ENCODE data around the gene ZP1. TPM values are rescaled to one million over a fixed set of nuclear protein-coding genes. Genes with fewer than 3 reads are reported as not detected.

Gene ZP1
- total and polyA plus RNA-seq, 2 of the 4 experiments (the other 2 are of a cell fraction), result 0.18 to 1.6 TPM

- Histone ChIP-seq H3K23ac (ENCODE audit: low read depth, low read length) (no peak overlapping the region), H3K18ac (ENCODE audit: low read depth, low read length) (no peak overlapping the region), H4K5ac (ENCODE audit: low read depth, low read length) (no peak overlapping the region), H3K36me3 (ENCODE audit: control insufficient read depth, insufficient read depth, low read length) (peaks cover 34% of the 10 kb centered on the region), H3K14ac (replicated peaks; ENCODE audit: low read depth, low read length) (no peak overlapping the region), H2BK20ac (ENCODE audit: low read depth, low read length) (no peak overlapping the region), H3K79me1 (ENCODE audit: low read depth in 1 of 2, low read length in 2 of 2) (peaks cover 19 to 43% of the 10 kb centered on the region in 2 experiments), H3K27me3 (ENCODE audit: control insufficient read depth, insufficient read depth, low read length) (no peaks in the 10 kb centered on the region), H2BK5ac (ENCODE audit: low read depth, low read length, poor library complexity, severe bottlenecking) (no peak overlapping the region), H4K20me1 (ENCODE audit: insufficient read depth, low read length) (0 out of 2 replicates have a peak, but pooled peaks cover 12% of the 10 kb centered on the region), H4K8ac (ENCODE audit: low read depth in 2 of 2, low read length in 2 of 2) (no peak overlapping the region), H3K9me1 (ENCODE audit: insufficient read depth, low read length) (0 out of 2 replicates have a peak, but pooled peaks cover 3% of the 10 kb centered on the region), H2BK120ac (ENCODE audit: low read depth, low read length) (no peak overlapping the region), H2AK9ac (replicated peaks; ENCODE audit: low read depth, low read length, poor library complexity) (no peak overlapping the region), H3K4ac (ENCODE audit: low read depth, low read length) (no peak overlapping the region), H3K27ac (ENCODE audit: insufficient read depth, low read length) (no peak overlapping the region), H3K9me3 (ENCODE audit: control insufficient read depth, insufficient read depth, low read length) (no peaks in the 10 kb centered on the region), H3K4me2 (ENCODE audit: low read depth, low read length) (no peak overlapping the region), H4K91ac (ENCODE audit: insufficient read depth, low read depth, low read length) (no peak overlapping the region), H2AK5ac (ENCODE audit: low read depth, low read length) (no peak overlapping the region), H2AFZ (replicated peaks; ENCODE audit: low read length, poor library complexity) (no peak overlapping the region), H3K9ac (ENCODE audit: low read depth, low read length) (no peak overlapping the region), H3K56ac (ENCODE audit: extremely low read depth, insufficient read depth, low read length) (no peak overlapping the region), H3K4me1 (ENCODE audit: control insufficient read depth, insufficient read depth, low read length) (peaks cover 14% of the 10 kb centered on the region), H3K4me3 (ENCODE audit: insufficient read depth, low read depth, low read length) (no peak overlapping the region), H2BK15ac (ENCODE audit: low read depth, low read length) (no peak overlapping the region)
- no TSS peak for BruUV-seq (replicated peaks)
- ChIA-PET CTCF (no interaction called here), POLR2A (ENCODE audit: unreplicated experiment) (no interaction called here)
- in situ Hi-C loops (cut with MboI; ENCODE audit: low sequenced_read_pairs) (no loop called here), dilution Hi-C loops (cut with HindIII; ENCODE audit: low sequenced_read_pairs, unreplicated experiment) (no loop called here), intact Hi-C loops (cut with micrococcal nuclease) (no loop called here)
- ATAC-seq (ENCODE audit: low read depth) (no peak), DNase-seq (no peak)
- TF ChIP-seq POLR2A (IDR thresholded peaks at IDR 0.05; ENCODE audit: low read depth, low read length), result no peak
- TF ChIP-seq CTCF (conservative IDR thresholded peaks at IDR 0.05; ENCODE audit: low read depth, low read length), result no peak
- TF ChIP-seq FOS (IDR thresholded peaks at IDR 0.05; ENCODE audit: low read depth, low read length), result no peak
- no peak for TF ChIP-seq CHD1 (IDR thresholded peaks at IDR 0.05; ENCODE audit: low read depth, low read length)
- no peak for TF ChIP-seq NFE2L2 (IDR thresholded peaks at IDR 0.05; ENCODE audit: low read depth, low read length)
- TF ChIP-seq BHLHE40 (IDR thresholded peaks at IDR 0.05; ENCODE audit: low read depth, low read length), result no peak
- TF ChIP-seq RFX5 (IDR thresholded peaks at IDR 0.05; ENCODE audit: low read depth, low read length), result no peak
- no peak for TF ChIP-seq RAD21 (IDR thresholded peaks at IDR 0.05; ENCODE audit: low read length)
- TF ChIP-seq USF2 (IDR thresholded peaks at IDR 0.05; ENCODE audit: low read depth, low read length), result no peak
- WGBS, 2 experiments (ENCODE audit: extremely low coverage in 2 of 2, insufficient read length in 1 of 2), result 100% methylated on average over 1 of the region's 13 CpGs; no CpG with 5 or more reads in 1 of the 2 experiments
Observed at GRCh38 chr11:60847281-60847680, 20.1 kb upstream of the ZP1 start.
